Smooth muscle cell (in vitro differentiated cells): Measurements from ENCODE around the gene C5orf15. TPM values are rescaled to one million over a fixed set of nuclear protein-coding genes. Genes with fewer than 3 reads are reported as not detected.

ENCODE experiments used
- DNase-seq: peaks from one replicate; lab custom pipeline; 2025; ENCODE audit not compliant: unreplicated experiment; lab: John Stamatoyannopoulos, UW
- H2AFZ ChIP-seq: fragments of 200-600 bp; sonication (generic); 2 replicates; pipeline ENCODE4 v1.6.0; 2016; ENCODE audit warnings: antibody characterized with exemption, low read depth, mild to moderate bottlenecking
- H3F3A ChIP-seq: fragments of 200-600 bp; sonication (generic); 2 replicates; pipeline ENCODE4 v1.6.0; 2017; ENCODE audit warnings: antibody characterized with exemption, low read depth
- H3K27ac ChIP-seq: fragments of 200-600 bp; sonication (generic); 2 replicates; pipeline ENCODE4 v1.5.1; 2016; ENCODE audit warnings: low read depth, mild to moderate bottlenecking
- H3K27me3 ChIP-seq: fragments of 200-600 bp; sonication (generic); 2 replicates; pipeline ENCODE4 v1.6.1; 2016; ENCODE audit warnings: low read depth, mild to moderate bottlenecking
- H3K36me3 ChIP-seq: fragments of 200-600 bp; sonication (generic); 2 replicates; pipeline ENCODE4 v1.5.1; 2016; ENCODE audit warnings: low read depth
- H3K4me1 ChIP-seq: fragments of 200-600 bp; sonication (generic); 2 replicates; pipeline ENCODE4 v1.5.1; 2016; ENCODE audit warnings: low read depth
- H3K4me2 ChIP-seq: fragments of 200-600 bp; sonication (generic); 2 replicates; pipeline ENCODE4 v1.6.0; 2016; ENCODE audit warnings: mild to moderate bottlenecking
- H3K4me3 ChIP-seq: fragments of 200-600 bp; sonication (generic); 2 replicates; pipeline ENCODE4 v1.5.1; 2016; ENCODE audit warnings: mild to moderate bottlenecking
- H3K79me2 ChIP-seq: fragments of 200-600 bp; sonication (generic); 2 replicates; pipeline ENCODE4 v1.6.0; 2016; ENCODE audit warnings: low read depth, mild to moderate bottlenecking
- H3K9ac ChIP-seq: fragments of 200-600 bp; sonication (generic); 2 replicates; pipeline ENCODE4 v1.6.0; 2016; ENCODE audit warnings: low read depth
- H3K9me3 ChIP-seq: fragments of 200-600 bp; sonication (generic); replicated peaks from 2 replicates; pipeline ENCODE4 v1.5.1; 2016; ENCODE audit warnings: low read depth
- H4K20me1 ChIP-seq: fragments of 200-600 bp; sonication (generic); 2 replicates; pipeline ENCODE4 v1.6.0; 2016; ENCODE audit warnings: low read depth
- CTCF ChIP-seq: fragments of 200-600 bp; sonication (generic); IDR thresholded peaks from 2 replicates; pipeline ENCODE4 v1.5.1; 2017; ENCODE audit warnings: borderline replicate concordance, mild to moderate bottlenecking, antibody characterized with exemption; ENCODE audit not compliant: insufficient read depth, poor library complexity, severe bottlenecking
- WGBS: methylation state at CpG from one replicate; pipeline ENCODE4 v1.1.7; 2016; ENCODE audit warnings: low lambda C conversion rate; 5-methylcytosine and 5-hydroxymethylcytosine counted together
- polyA plus RNA-seq: library from polyadenylated mRNA; unstranded; fragments of >200 nt; fragmentation: Nextera tagmentation; extraction: Ambion mirVana; gene quantifications from 2 replicates; pipeline ENCODE4 v1.2.1, GENCODE V29; 2016
- total RNA-seq: library from RNA; depleted of rRNA; stranded (reverse); fragments of >200 nt; gene quantifications from 2 replicates; pipeline ENCODE4 v1.2.3, GENCODE V29; 2014

C5orf15 gene
- total and polyA plus RNA-seq, 2 experiments from 2014 or later = 64.9 to 128 TPM

- TF ChIP-seq CTCF = no peak
- H2AFZ ChIP-seq = no peak overlapping the region
- no peaks in the 10 kb centered on the region for H4K20me1 ChIP-seq
- H3K9me3 ChIP-seq = no peaks in the 10 kb centered on the region
- no peaks in the 10 kb centered on the region for H3K79me2 ChIP-seq
- no peak overlapping the region for H3K27ac ChIP-seq
- no peak for DNase-seq
- no peaks in the 10 kb centered on the region for H3K36me3 ChIP-seq
- H3K9ac ChIP-seq = no peak overlapping the region
- no peaks in the 10 kb centered on the region for H3K27me3 ChIP-seq
- H3K4me2 ChIP-seq = no peak overlapping the region
- H3K4me1 ChIP-seq = no peaks in the 10 kb centered on the region
- WGBS = 58% methylated on average over 16 of the region's 16 CpGs
- H3F3A ChIP-seq = no peaks in the 10 kb centered on the region
- H3K4me3 ChIP-seq = no peak overlapping the region
Observed at GRCh38 chr5:133930061-133930812, 38.2 kb downstream of the C5orf15 start.

- no peak overlapping the region for H3K9ac ChIP-seq
- H2AFZ ChIP-seq = no peak overlapping the region
- no peaks in the 10 kb centered on the region for H4K20me1 ChIP-seq
- no peaks in the 10 kb centered on the region for H3F3A ChIP-seq
- H3K27me3 ChIP-seq = peaks cover 3% of the 10 kb centered on the region
- no peaks in the 10 kb centered on the region for H3K4me1 ChIP-seq
- H3K36me3 ChIP-seq = no peaks in the 10 kb centered on the region
- no peak overlapping the region for H3K4me2 ChIP-seq
- no peak for DNase-seq
- TF ChIP-seq CTCF = no peak
- WGBS = 94% methylated on average over 9 of the region's 9 CpGs
- no peaks in the 10 kb centered on the region for H3K79me2 ChIP-seq
- no peak overlapping the region for H3K4me3 ChIP-seq
- no peak overlapping the region for H3K27ac ChIP-seq
- no peaks in the 10 kb centered on the region for H3K9me3 ChIP-seq
Observed at GRCh38 chr5:133928587-133929393, 39.6 kb downstream of the C5orf15 start.

- no peaks in the 10 kb centered on the region for H4K20me1 ChIP-seq
- no peak overlapping the region for H2AFZ ChIP-seq
- no peak overlapping the region for H3K9ac ChIP-seq
- H3F3A ChIP-seq = no peaks in the 10 kb centered on the region
- no peaks in the 10 kb centered on the region for H3K36me3 ChIP-seq
- no peaks in the 10 kb centered on the region for H3K79me2 ChIP-seq
- no peaks in the 10 kb centered on the region for H3K9me3 ChIP-seq
- TF ChIP-seq CTCF = no peak
- H3K27me3 ChIP-seq = peaks cover 3% of the 10 kb centered on the region
- H3K4me3 ChIP-seq = no peak overlapping the region
- H3K27ac ChIP-seq = no peak overlapping the region
- 93% methylated on average over 13 of the region's 13 CpGs for WGBS
- no peaks in the 10 kb centered on the region for H3K4me1 ChIP-seq
- DNase-seq = no peak
- no peak overlapping the region for H3K4me2 ChIP-seq
Observed at GRCh38 chr5:133927300-133928180, 40.9 kb downstream of the C5orf15 start.
